ENCODE measurements around the gene PIK3CG.

DNA sequence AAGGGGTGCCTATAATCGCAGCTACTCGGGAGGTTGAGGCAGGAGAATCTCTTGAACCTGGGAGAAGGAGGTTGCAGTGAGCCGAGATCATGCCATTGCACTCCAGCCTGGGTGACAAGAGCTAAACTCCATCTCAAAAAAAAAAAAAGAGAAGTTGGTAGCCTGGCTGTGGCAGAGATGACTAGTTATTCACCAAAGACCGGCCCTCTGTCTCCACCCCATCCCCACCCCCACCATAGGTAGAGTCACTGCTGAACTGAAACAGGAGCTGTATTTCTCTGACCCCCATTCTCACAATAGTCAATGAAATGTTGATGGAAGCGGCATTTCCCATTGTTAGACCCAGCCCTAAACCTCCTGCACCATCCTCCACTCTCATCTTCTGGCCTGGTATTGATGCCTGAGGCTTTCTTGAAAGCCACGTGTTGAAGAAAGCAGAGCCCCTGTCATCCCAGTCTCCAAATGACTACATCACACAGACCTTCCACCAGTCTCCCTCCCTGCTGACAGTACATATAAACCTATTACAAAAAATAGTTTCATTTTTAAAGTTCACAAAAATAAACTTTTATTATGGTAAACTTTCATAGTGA lies 9.4 kb upstream of the PIK3CG start:
- no peak for TF ChIP-seq EZH2 (IDR thresholded peaks at IDR 0.05; ENCODE audit: borderline replicate concordance, insufficient read depth, low read depth, low read length, poor library complexity, severe bottlenecking)
- TF ChIP-seq, protein P1, sequence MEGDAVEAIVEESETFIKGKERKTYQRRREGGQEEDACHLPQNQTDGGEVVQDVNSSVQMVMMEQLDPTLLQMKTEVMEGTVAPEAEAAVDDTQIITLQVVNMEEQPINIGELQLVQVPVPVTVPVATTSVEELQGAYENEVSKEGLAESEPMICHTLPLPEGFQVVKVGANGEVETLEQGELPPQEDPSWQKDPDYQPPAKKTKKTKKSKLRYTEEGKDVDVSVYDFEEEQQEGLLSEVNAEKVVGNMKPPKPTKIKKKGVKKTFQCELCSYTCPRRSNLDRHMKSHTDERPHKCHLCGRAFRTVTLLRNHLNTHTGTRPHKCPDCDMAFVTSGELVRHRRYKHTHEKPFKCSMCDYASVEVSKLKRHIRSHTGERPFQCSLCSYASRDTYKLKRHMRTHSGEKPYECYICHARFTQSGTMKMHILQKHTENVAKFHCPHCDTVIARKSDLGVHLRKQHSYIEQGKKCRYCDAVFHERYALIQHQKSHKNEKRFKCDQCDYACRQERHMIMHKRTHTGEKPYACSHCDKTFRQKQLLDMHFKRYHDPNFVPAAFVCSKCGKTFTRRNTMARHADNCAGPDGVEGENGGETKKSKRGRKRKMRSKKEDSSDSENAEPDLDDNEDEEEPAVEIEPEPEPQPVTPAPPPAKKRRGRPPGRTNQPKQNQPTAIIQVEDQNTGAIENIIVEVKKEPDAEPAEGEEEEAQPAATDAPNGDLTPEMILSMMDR (IDR thresholded peaks at IDR 0.05), result no peak

All from B cell (primary cell).